K562 (cell line): ENCODE measurements around the gene SLC6A6. TPM values are rescaled to one million over a fixed set of nuclear protein-coding genes. Genes with fewer than 3 reads are reported as not detected.

ENCODE experiments used
- ATAC-seq: fragments of 200-7000 bp; cut with Tn5 transposase; 3 replicates; pipeline ENCODE4 v1.9.1; 2020; ENCODE audit warnings: moderate library complexity
- BruUV-seq: library from RNA; stranded (reverse); fragments of 400-500 nt; replicated peaks from 2 replicates; lab custom pipeline; 2021; lab: Mats Ljungman, UMichigan
- CTCF ChIA-PET: fragments of 300-600 bp; formaldehyde crosslinking; extraction: SDS; loops from one replicate; lab custom pipeline; 2021; ENCODE audit warnings: low intra/inter-chr PET ratio; lab: Yijun Ruan, JAX
- POLR2A ChIA-PET: fragments of 300-600, 350-650 bp; sonication (Branson Sonifier 250); formaldehyde crosslinking; extraction: SDS; loops from one replicate; lab custom pipeline; 2021; ENCODE audit warnings: antibody characterized with exemption, inconsistent platforms; lab: Yijun Ruan, JAX
- DNase-seq, 4 experiments: peaks; one replicate each; pipeline versions ENCODE4 v3.0.0 to v3.0.0-alpha.2; 2011 to 2018; ENCODE audit warnings: low spot score in 3 of 4, mixed read lengths in 3 of 4; ENCODE audit errors: extremely low read depth in 1 of 4
- FAIRE-seq: peaks from 2 replicates; lab custom pipeline; 2011; peaks lifted over from hg19 to GRCh38; lab: Jason Lieb, UNC
- H2AFZ ChIP-seq: 2 replicates; pipeline ENCODE4 v1.6.0; 2011; ENCODE audit warnings: low read depth, low read length, control low read depth, inconsistent platforms
- H3K27ac ChIP-seq: fragments of 200-600 bp; 3 replicates; pipeline ENCODE4 v1.8.0; 2011; ENCODE audit warnings: low read depth, mild to moderate bottlenecking, control low read depth, inconsistent platforms, low read length, moderate library complexity, mixed read lengths; ENCODE audit errors: extremely low read depth
- H3K27me3 ChIP-seq, 2 experiments: fragments of 300-600 bp in 1 of 2; 2 replicates in 1 of 2; 3 replicates in 1 of 2; pipeline versions ENCODE4 v1.6.0 to v1.8.0; 2011; ENCODE audit warnings: inconsistent platforms in 2 of 2, low read length in 2 of 2, mild to moderate bottlenecking in 1 of 2, mixed read lengths in 1 of 2, moderate library complexity in 1 of 2; ENCODE audit not compliant: control insufficient read depth in 2 of 2, insufficient read depth in 2 of 2
- H3K36me3 ChIP-seq: fragments of 300-600 bp; 3 replicates; pipeline ENCODE4 v1.8.0; 2011; ENCODE audit warnings: mild to moderate bottlenecking, low read length, inconsistent platforms; ENCODE audit not compliant: control insufficient read depth, insufficient read depth
- H3K4me1 ChIP-seq, 2 experiments: fragments of 200-600 bp in 1 of 2; replicated peaks in 1 of 2; 2 replicates in 1 of 2; 3 replicates in 1 of 2; pipeline versions ENCODE4 v1.5.1 to v1.8.0; 2011; ENCODE audit warnings: inconsistent platforms in 2 of 2, low read length in 2 of 2, mild to moderate bottlenecking in 1 of 2, mixed read lengths in 1 of 2, moderate library complexity in 1 of 2; ENCODE audit not compliant: control insufficient read depth in 2 of 2, insufficient read depth in 2 of 2
- H3K4me2 ChIP-seq: 2 replicates; pipeline ENCODE4 v1.6.1; 2011; ENCODE audit warnings: low read length, control low read depth, inconsistent platforms, mixed read lengths; ENCODE audit not compliant: insufficient read depth
- H3K4me3 ChIP-seq: fragments of 200-600 bp; sonication (generic), shearing (Covaris generic); 2 replicates; pipeline ENCODE4 v1.5.1; 2016; ENCODE audit warnings: control low read depth, inconsistent platforms
- H3K79me2 ChIP-seq: fragments of 200-600 bp; 3 replicates; pipeline ENCODE4 v1.8.0; 2011; ENCODE audit warnings: low read length, inconsistent platforms; ENCODE audit not compliant: control insufficient read depth, insufficient read depth
- H3K9ac ChIP-seq, 2 experiments: 2 replicates each; pipeline versions ENCODE4 v1.6.0 to v1.6.1; 2011; ENCODE audit warnings: low read depth in 2 of 2, low read length in 2 of 2, control low read depth in 1 of 2, inconsistent platforms in 1 of 2, mild to moderate bottlenecking in 1 of 2, mixed read lengths in 1 of 2; ENCODE audit not compliant: insufficient read depth in 1 of 2
- H3K9me1 ChIP-seq: one replicate; pipeline ENCODE4 v1.6.0; 2011; ENCODE audit warnings: inconsistent platforms, mild to moderate bottlenecking, low read length, moderate library complexity; ENCODE audit not compliant: control insufficient read depth, insufficient read depth
- H3K9me3 ChIP-seq: replicated peaks from 2 replicates; pipeline ENCODE4 v1.5.1; 2011; ENCODE audit warnings: low read depth, low read length, inconsistent platforms; ENCODE audit not compliant: control insufficient read depth, insufficient read depth
- H4K20me1 ChIP-seq: replicated peaks from 2 replicates; pipeline ENCODE4 v1.6.1; 2011; ENCODE audit warnings: low read length, inconsistent platforms, mixed read lengths; ENCODE audit not compliant: control insufficient read depth, insufficient read depth
- CEBPB ChIP-seq: fragments of 450-650 bp; IDR thresholded peaks from 2 replicates; pipeline ENCODE4 v1.6.1; 2016; ENCODE audit warnings: missing genetic modification characterization, missing compliant biosample characterization
- E4F1 ChIP-seq: fragments of 250-450 bp; sonication (Bioruptor Pico); IDR thresholded peaks from 2 replicates; pipeline ENCODE4 v1.5.0; 2021; ENCODE audit warnings: mild to moderate bottlenecking, borderline replicate concordance
- MAX ChIP-seq: sonication (generic); formaldehyde crosslinking; IDR thresholded peaks from 2 replicates; pipeline ENCODE4 v1.9.0; 2022; ENCODE audit warnings: mild to moderate bottlenecking, missing genetic modification reagents
- PTBP1 ChIP-seq: fragments of 200-400 bp; formaldehyde crosslinking; IDR thresholded peaks from 2 replicates; pipeline ENCODE4 v1.6.1; 2017; ENCODE audit warnings: low read depth, low read length
- USF1 ChIP-seq: sonication (generic); formaldehyde crosslinking; IDR thresholded peaks from 2 replicates; pipeline ENCODE4 v1.9.0; 2022; ENCODE audit warnings: mild to moderate bottlenecking, missing genetic modification reagents
- ZBTB33 ChIP-seq: sonication (generic); formaldehyde crosslinking; IDR thresholded peaks from 2 replicates; pipeline ENCODE4 v1.8.1; 2023; ENCODE audit warnings: mild to moderate bottlenecking, missing genetic modification reagents
- ZNF277 ChIP-seq: fragments of 250-450 bp; sonication (Bioruptor Pico); IDR thresholded peaks from 2 replicates; pipeline ENCODE4 v1.8.0; 2022; ENCODE audit warnings: inconsistent platforms, mild to moderate bottlenecking, moderate library complexity, borderline replicate concordance
- ZNF77 ChIP-seq: fragments of 250-450 bp; sonication (Bioruptor Pico); IDR thresholded peaks from 2 replicates; pipeline ENCODE4 v1.5.0; 2020
- WGBS: fragments of 100-300 bp; shearing (Covaris generic); methylation state at CpG from one replicate; pipeline ENCODE4 v1.1.6; 2016; ENCODE audit warnings: low coverage, mixed read lengths; ENCODE audit not compliant: insufficient coverage; ENCODE audit errors: missing lambda C conversion rate; 5-methylcytosine and 5-hydroxymethylcytosine counted together
- in situ Hi-C: fragments of 300-500 bp; cut with MboI; formaldehyde crosslinking; loops from 4 replicates; pipeline ENCODE4 v1.15.0; 2018; ENCODE audit warnings: inconsistent platforms, mixed read lengths
- intact Hi-C: fragments of 100-400 bp; cut with micrococcal nuclease; formaldehyde crosslinking; loops from 2 replicates; pipeline ENCODE4 v1.14.2; 2022
- polyA plus RNA-seq, 8 experiments: library from polyadenylated mRNA; depleted of rRNA in 4 of 8; stranded (reverse) in 5 of 8; unstranded in 3 of 8; fragments of >200 nt; fragmentation: Nextera tagmentation in 2 of 8; fragmentation: Illumina TruSeq in 1 of 8; extraction: Ambion mirVana in 2 of 8; extraction: Trizol in 1 of 8; gene quantifications; 2 replicates each; pipeline versions ENCODE4 v1.2.1 to v1.2.3, GENCODE V29; 2011 to 2014; ENCODE audit warnings: inconsistent platforms in 1 of 8, missing spikeins in 1 of 8
- total RNA-seq, 7 experiments: library from RNA; depleted of rRNA in 6 of 7; stranded (reverse); fragments of >200 nt in 6 of 7; fragmentation: Illumina TruSeq in 2 of 7; extraction: Trizol in 2 of 7; gene quantifications; 2 replicates each; pipeline versions ENCODE4 v1.2.1 to v1.2.3, GENCODE V29; 2011 to 2021; ENCODE audit warnings: low replicate concordance in 1 of 7

SLC6A6 gene
- total and polyA plus RNA-seq, 9 of the 15 experiments (the other 6 are each of a cell fraction or from before 2014, with no cell fraction given) = 12.3 to 203 (median 93.2) TPM

- TF ChIP-seq MAX (CRISPR knock-in tag) (peak; percentile 32; the same call in 1 of the 2 replicates), USF1 (CRISPR knock-in tag) (peak; percentile 58; the same call in 1 of the 2 replicates), CEBPB (no peak), PTBP1 (no peak), ZNF277 (CRISPR knock-in tag) (no peak), E4F1 (CRISPR knock-in tag) (no peak), ZBTB33 (CRISPR knock-in tag) (no peak), ZNF77 (no peak)
- Histone ChIP-seq H4K20me1 (peaks cover 5% of the 10 kb centered on the region; the same call in 1 of the 2 replicates), H3K79me2 (no peaks in the 10 kb centered on the region), H2AFZ (no peak overlapping the region), H3K27me3 (peaks cover 0 to 14% of the 10 kb centered on the region in 2 experiments; a peak in 2 of 5 replicates), H3K4me3 (no peak overlapping the region), H3K27ac (no peak overlapping the region), H3K9me1 (no peaks in the 10 kb centered on the region), H3K4me2 (no peak overlapping the region), H3K4me1 (peaks cover 0 to 12% of the 10 kb centered on the region in 2 experiments; a peak in 2 of 5 replicates), H3K9me3 (no peaks in the 10 kb centered on the region), H3K36me3 (peaks cover 6% of the 10 kb centered on the region; the same call in 2 of the 3 replicates), H3K9ac (peak overlapping the region in 1 of 2 experiments; percentile 19; a peak in 1 of 4 replicates)
- no TSS peak for BruUV-seq
- no peak for DNase-seq
- CTCF ChIA-PET = no interaction called here
- in situ Hi-C loops (no loop called here), intact Hi-C loops (loop anchor here (10.0 kb wide), 1 partner anchor 600 kb away; no protein-coding TSS in a partner anchor)
- WGBS = 48% methylated on average over 17 of the region's 17 CpGs
- no peak for FAIRE-seq
- ATAC-seq = no peak
- POLR2A ChIA-PET = no interaction called here
Measured at GRCh38 chr3:14494279-14494972, 92.0 kb downstream of the SLC6A6 start.
